ENCODE results near the gene ZNF668.
"Not testable (repeated sequence)": the region's sequence is repeated elsewhere in the genome, so short reads cannot be mapped to it uniquely, and the experiment has no call there.

ZNF668 gene

DNA sequence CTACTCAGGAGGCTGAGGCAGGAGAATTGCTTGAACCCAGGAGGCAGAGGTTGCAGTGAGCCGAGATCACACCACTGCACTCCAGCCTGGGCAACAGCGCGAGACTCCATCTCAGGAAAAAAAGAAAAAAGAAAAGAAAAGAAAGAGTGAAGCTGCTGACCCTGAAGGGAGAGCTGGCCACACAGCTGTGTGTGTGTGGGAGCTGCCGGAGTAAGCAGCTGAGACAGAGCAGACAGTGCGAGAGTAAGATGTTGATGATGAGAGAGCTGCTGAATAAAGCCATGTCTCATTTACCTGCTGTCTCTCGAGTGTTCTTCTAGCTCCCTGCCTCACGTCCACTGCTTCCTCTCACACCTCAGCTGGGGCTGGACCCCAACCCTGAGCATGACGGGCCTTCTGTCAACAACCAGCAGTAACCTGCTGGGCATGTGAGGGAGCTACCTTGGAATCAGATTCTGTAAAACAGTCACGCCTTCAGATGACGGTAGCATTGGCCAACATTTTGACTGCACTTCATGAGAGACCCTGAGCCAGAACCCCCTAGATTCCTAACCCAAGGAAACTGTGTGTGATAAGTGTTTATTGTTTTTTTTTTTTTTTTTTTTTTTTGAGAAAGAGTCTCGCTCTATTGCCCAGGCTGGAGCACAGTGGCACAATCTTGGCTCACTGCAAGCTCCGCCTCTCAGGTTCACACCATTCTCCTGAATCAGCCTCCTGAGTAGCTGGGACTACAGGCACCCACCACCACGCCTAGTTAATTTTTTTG, 27.0 kb upstream of the ZNF668 start:
- not testable (repeated sequence) for DNase-seq

DNA sequence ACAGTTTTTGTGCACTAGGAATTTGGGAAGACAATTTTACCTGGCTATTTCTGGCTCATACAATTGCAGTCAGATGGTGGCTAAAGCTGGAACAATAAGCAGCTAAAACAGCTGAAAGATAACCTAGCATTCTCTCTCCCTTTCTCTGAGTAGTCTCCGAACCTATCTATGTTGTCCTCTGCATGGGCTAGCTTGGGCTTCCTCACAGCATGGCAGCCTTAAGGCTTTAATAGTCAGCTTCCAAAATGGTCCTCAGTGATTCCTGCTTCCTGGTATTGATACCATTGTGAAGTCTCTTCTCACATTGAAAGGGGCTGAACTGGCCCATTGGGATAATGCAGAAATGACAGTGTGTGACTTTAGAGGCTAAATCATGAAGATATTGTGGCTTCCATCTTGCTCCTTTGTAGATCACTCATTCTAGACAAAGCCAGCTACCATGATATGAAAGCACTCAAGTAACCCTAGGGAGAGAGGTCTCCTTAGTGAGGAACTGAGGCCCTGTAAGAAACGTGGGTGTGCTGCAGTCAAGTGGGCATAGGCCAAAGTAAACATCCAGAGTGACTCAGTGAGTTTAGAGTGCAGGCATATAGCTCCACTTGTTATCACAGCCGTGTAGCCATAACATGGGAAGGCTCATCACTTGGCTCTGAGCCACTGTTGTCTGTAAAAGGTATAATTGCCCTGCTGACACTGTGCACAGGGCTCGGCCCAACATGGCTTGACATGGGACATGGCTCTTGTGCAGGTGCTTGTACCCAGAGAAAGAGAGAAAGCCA, 26.0 kb upstream of the ZNF668 start:
- DNase-seq = no peak

DNA sequence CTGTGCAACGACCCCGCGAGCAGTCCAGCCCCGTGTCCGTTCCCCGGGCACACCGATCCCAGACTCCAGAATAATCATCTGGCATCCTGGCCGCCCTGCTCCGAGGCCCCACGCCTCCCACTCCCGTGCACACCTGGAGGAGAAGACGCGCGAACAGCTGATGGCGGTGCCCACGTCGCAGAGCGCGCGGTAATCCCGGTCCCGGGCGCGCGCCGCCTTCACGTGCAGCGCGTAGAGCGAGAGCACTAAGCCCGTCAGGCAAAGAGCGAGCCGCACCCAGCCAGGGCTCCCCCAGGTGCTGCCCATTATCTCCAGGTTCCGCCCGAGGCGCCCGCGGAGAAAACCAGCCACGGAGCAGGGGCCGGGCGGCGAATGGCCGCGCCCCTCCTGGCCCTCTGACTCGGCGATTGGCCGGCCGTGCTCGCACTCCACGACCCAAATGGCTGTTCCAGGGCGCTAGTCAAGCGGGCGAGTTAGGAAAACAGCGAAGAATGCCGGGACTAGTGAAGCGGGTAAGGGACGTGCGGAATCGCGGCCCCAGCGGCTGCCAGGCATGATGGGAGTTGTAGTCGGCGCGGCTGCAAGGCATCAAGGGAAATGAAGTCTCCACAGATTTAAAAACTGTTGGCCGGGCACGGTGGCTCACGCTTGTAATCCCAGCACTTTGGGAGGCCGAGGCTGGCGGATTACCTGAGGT, 20.5 kb upstream of the ZNF668 start, which contains the start of gene VKORC1:
Gene VKORC1 (minus strand): TSS at position 374 of the 697 bp plus-strand sequence. CDS start 68 bp downstream, at position 306.
- peak; percentile 87 for DNase-seq

DNA sequence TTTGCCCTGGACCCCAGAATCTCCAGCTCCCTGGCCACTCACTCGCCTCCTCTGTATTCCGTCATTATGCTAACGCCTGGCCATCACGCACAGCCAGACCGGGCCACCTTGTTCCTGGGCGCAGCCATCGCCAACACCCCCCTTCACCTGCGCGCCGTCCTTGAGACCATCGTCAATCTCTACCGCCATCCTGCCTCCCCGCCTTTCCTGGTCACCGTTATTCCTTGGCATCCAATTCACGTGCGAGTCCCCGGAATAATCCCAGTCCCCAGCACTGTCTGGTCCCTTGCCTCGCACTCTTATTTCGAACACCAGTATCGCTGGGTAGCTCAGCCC, 20.0 kb upstream of the ZNF668 start:
- no peak for DNase-seq

DNA sequence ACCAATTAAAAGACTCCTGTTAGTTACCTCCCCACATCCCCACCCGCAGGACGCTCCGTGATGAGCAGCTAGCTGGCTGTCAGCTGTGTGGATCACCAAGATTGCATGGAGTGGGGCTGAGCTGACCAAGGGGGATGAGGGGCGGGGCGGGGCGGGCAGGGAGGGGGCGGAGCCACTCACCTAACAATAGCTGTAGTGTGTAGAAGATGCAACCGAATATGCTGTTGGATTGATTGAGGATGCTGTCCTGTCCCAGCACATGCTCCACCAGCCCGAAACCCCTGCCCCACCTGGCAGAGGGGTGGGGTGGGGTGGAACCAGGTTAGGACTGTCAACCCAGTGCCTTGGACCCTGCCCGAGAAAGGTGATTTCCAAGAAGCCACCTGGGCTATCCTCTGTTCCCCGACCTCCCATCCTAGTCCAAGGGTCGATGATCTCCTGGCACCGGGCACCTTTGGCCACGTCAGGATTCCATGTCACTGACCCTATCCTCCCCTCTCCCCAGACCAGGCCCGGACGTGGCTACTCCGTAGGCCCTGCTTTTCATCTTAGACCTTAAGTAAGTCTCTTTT, 19.2 kb upstream of the ZNF668 start:
- DNase-seq = no peak

DNA sequence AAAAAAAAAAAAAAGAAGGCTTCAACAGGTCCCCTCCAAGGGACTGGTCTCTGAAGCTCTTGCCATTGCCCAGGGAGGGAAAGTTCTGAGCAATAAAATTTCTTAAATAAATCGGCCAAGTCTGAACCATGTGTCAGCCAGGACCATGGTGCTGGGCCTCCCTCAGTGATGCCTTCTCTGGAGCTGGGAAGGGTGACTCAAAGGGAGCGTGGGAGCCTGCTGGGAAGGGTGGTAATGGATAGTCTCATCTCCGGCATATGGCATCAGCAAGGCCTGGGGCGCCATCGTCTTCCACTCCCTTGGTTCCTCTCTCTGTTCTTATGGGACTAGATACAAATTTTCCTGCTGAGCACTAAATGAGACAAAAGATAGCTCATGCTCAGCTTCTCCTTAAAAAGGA, 18.3 kb upstream of the ZNF668 start:
- no peak for DNase-seq

DNA sequence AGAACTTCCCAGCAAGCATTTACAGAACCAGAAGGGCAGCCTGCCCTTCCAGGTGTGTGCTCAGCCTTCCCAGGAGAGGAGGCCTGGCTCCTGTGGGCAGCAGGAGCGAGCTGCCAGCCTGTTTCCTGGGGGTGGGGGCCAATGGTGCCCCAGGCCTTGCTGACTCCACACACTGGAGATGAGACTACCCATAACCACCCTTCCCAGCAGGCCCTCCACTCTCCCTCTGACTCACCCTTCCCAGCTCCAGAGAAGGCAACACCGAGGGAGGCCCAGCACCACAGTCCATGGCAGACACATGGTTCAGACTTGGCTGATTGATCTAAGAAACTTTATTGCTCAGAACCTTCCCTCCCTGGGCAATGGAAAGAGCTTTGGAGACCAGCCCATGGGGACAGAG, 16.5 kb upstream of the ZNF668 start:
- no peak for DNase-seq

DNA sequence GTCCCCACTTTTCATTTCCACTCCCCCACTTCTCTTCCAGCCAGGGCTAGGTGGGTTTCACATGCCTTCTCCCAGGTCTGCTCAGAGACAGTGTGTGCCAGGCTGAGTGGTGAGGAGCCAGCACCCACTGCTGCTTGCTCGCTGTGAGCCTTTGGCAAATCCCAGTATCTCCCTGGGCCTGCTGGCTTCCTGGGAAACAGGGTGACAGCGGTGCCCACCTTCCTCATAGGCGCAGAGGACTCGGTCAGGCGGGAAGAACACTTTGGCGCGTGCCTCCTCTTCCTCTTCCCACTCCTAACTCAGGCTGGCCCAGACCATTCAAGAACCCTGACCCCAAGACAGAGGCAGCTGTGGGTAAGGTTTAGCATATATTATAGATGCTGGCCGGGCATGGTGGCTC, 15.2 kb upstream of the ZNF668 start:
- no peak for DNase-seq

DNA sequence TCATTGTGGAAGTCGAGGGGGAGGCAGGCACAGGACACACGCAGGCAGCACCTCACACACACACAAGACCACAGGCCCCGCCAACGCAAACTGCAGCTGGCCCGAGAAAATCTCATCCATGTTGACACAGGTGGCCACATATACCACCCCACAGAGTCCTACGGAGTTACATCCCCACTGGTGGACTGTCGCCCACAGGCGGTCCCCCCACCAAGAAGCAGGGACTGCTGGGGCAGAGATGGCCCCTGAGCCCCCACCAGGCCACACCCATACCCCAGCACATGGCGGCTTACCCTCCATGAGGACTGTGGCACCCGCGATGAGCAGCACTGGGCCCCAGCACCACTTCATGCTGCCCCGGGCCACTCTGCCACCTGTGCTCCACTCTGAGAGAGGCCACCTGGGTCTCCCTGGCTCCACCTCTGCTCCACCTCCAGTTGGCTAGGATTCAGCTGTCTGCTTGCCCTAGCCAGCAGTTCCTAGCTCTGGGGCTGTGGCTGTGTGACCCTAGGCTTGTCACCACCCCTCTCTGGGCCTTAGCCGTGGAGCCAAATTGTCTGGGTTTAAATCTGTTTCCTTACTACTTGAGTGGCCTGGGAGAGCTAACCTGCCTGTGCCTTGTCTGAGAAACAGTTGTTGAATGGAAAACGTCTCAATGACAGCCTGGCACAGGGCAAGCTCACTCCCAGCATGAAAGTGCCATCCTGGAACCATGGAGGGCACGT, 14.6 kb upstream of the ZNF668 start, which contains the start of gene PRSS53:
Gene PRSS53 (minus strand): TSS at position 485 of the 725 bp plus-strand sequence. CDS start 134 bp downstream, at position 351.
- no peak for DNase-seq

DNA sequence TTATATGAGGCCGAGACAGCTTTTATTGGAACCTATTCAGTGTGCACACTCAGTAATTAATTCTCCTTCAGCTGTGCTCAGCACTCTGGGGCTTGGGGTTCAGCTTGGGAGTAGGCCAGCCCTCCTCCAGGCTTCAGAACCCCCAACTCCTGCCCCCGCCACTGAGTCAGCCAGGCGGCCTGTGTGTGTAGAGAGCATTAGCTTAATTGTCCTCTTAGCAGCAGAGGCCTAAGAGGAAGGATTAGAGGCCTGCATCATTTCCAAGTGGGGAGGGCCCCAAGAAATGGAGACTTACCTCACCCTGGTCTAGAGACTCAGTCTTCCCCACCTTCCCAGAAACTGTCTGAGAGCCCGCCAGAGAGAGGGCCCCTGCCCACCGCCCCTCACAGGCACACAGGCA, 13.9 kb upstream of the ZNF668 start:
- DNase-seq = no peak

DNA sequence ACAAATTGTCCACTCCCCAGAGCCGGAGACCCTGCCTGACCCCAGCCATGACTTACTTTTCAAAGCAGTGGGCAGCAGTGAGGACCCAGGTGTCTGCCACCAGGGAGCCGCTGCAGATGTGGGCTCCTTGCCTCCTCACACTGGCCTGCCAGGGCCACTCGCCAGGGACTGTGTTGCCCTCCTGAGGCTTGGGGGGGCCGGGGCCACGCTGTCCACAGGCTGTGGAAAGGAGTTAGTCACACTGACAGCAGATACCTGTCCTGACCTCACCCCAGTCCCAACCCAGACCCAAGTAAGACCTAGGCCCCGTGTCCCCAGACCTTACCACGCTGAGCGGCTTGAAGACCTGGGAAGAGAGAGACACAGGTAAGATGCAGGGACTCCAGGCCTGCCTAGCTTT, 13.4 kb upstream of the ZNF668 start:
- DNase-seq = no peak

DNA sequence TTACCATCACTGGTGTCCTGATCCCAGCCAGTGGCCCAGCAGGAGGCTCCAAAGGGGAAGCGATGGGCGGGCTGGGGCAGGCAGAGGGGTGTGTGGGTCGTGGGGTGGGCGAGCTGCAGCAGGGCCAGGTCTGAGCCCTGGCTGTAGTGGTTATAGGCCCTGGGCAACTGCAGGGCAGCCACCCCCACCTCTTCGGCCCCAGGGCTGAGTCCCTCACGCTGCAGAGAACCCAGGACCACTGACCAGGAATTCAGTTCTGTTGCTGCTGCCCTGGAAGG, 12.5 kb upstream of the ZNF668 start:
- DNase-seq = no peak

DNA sequence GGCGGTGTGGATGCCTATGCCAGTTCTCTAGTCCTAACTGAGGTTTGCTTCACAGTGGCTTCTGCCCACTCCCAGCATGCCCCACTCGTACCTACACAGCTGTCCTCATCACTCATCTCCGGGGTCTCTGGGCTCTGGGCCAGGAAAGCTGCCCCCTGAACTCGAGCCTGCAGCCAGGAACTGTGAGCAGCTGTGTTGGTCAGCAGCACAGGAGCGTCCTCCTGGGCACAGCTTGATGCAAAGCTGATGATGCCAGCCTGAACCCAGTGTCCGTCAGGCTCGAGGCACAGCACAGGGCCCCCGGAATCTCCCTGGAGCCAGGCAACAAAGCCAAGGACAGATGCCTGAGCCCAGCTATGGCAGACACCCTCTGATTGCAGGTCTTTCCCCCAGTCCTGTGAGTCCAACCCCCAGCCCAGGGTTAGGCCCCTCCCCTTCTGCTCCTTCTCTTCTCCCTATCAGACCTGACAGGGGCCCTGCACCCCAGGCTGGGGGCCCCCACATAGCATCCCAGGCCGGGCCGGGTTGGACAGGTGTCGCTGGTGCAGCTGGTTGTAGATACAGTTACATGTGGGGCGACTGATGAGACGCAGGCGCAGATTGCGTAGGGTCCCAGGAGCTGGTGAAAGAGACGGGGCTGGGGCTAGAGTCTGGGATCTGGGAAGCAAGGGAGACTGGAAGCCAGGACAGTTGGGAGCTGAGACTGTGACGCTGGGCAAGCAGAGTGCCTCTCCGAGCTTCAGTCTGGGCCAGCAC, 12.0 kb upstream of the ZNF668 start:
- no peak for DNase-seq

DNA sequence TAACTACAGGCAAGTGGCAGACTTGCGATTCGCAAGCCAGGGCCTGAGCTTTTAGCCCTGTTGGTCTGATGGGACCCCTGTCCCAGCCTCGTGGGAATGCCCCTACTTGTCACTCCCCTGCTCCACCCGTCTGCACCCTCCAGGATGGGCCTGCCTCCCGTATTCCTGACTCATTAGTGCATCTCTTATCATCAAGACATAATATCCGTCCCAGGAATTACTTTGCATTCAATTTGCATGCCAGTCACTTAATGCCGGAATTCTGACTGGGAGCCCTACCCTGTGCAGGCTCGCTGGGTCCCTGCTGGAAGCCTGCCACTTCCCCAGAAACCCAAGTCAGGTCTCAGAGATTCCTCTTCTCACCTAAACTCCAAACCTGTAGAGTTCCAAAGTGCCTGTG, 11.4 kb upstream of the ZNF668 start:
- no peak for DNase-seq

DNA sequence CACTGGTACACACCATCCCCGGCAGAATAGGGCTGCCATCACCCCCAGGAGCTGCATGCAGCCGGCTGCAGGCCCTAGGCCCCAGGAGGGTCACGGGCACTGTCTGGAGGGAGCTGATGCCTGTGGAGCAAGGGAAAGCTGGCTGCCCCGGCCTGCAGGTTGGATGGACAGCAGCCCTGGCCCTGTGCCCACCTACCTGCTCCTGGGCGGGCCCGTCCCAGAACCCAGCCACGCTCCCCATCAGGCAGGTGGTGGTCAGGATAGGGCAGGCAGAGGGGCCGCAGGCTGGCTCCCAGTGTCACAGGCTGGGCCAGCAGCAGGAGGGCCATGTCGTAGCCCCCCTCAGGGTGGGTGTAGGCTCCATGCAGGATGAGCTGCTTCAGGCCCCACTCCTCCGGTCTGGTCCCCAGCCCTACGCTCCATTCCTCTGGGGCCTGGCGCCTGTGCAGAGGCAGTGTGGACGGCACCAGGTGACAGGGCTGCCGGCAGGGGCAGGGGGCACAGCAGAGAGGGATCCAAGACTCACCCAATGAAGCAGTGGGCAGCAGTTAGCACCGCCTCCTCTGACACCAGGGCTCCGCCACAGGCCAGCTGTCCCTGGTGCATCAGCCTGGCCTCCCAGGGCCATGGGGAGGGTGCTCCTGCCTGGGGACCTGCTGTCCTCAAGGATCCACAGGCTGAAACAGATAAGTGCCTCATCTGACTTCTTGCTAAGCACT, 10.7 kb upstream of the ZNF668 start:
- no peak for DNase-seq

DNA sequence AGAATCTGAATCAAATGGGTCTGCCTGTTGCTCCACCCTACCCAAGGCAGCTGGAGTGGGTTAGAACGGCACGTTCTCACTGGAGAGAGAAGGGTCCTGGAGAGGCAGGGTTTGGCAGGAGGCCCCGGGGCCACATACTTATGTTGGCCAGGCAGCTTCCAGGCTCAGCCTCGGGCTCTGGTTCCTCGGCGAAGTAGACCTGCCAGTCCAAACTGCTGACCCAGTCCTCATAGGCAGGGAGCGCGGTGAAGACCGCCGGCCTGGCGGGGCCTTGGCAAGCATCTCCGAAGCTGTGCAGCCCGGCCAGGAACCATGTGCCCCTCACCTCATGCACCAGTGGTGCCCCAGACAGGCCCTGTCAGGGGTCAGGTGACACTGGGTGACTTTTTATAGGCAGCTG, 9.9 kb upstream of the ZNF668 start:
- no peak for DNase-seq

DNA sequence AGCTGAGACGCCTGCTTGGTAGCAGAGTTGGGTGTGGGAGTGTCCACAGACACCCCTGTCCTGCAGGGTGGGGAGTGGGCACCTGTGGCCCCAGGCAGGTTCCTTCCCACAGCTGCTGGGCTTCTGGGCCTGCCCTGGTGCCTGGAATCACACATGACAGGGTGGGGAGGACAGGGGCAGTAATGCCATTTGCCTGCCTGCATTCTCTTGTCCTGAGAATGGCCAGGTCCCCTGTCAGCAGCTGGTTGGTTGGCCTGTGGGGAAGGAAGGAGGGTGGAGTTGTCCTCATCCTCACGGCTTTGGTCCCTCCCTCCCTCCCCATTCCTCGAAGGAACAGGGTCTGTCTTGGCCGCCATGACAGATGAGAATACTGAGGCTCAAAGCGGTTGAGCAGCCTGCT, 9.5 kb upstream of the ZNF668 start:
- DNase-seq = no peak

DNA sequence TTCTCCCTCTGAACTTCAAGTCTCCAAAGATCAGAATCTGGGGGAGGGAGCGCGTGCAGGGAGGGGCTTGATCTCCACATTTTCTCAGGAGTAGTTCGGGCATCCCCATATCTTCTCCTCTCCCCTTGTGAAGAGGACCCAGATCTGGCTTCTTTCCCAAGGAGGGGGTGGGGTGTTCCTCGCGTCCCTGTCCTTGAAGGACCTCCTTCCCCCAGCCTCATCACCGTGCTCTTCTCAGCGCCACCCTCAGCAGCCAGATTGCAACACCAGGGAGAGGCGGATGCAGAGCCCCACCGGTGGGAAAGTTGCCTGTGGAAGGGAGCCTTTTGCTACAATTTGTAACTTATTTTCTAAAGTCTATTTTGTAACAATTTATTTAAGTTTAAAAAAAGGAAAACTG, 9.0 kb upstream of the ZNF668 start:
- DNase-seq = no peak

DNA sequence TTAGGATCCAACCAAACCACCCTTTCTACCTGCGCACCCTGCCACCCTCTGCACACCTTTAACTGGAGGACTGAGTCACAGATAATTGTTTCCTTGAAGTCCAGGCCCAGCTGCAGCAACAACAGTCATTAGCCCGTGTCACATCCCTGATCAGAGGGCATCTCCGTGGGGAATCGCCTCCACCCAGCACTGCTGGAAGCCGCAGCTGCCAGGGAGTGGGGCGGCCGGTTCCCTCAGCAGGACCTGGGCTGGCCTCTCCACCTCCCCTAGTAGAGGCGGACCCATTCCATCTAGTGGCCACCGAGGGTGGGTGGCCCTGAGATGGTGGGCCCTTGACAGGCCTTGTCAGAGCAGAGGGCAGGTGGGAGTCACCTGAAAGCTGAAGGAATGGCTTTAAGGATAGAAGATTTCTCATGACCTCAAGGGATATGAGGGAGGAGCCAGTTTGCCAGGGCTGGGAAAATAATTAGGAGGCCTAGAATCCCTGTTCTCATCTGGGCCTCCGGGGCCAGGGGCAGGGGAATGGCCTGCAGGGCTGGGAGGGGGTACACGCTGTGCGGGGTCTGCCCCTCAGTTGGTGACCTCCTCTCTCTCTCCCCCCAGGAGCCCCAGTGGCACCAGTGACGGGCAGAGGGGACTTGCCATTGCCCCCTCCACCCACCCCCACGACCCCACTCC, 8.5 kb upstream of the ZNF668 start:
- no peak for DNase-seq

DNA sequence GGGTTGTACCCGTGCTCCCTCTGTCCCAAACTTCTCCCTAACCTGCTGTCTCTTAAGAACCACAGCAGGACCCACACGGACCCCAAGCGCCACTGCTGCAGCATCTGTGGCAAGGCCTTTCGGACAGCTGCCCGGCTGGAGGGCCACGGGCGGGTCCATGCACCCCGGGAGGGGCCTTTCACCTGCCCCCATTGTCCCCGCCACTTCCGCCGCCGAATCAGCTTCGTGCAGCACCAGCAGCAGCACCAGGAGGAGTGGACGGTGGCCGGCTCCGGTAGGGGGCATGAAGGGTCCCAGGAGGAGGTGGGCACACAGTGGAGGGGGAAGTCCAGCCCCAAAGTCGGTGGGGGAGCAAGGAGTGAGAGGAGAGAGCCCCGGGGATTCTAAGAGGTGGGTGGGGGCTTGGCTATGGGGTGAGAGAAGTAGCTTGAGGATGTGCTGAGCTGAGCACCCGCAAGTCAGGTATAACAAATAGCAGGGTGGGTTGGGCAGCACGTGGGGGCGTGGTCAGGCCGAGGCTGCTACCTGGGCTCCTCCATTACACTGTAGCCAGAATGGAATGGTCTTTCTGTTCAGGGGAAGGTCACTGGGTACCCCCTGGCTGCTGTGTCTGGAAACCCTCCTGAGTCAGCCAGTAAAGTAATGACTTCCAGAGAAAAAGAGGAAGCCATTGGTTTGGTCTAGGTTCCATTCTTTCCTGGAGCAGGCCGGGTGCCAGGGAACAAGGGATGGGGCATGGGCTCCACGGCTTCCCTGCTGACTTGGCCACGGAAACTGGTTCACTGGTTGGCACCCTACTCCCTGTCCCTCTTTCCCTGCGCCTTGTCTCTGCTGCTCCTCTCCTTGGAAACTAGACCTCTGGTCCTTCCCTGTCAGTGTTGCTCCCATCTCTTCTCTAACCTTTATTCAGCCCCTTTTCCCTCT, 7.7 kb upstream of the ZNF668 start:
- no peak for DNase-seq
